ENCODE results near the gene EXTL2.
"Not testable (repeated sequence)": the region's sequence is repeated elsewhere in the genome, so short reads cannot be mapped to it uniquely, and the experiment has no call there.

EXTL2 gene

DNA sequence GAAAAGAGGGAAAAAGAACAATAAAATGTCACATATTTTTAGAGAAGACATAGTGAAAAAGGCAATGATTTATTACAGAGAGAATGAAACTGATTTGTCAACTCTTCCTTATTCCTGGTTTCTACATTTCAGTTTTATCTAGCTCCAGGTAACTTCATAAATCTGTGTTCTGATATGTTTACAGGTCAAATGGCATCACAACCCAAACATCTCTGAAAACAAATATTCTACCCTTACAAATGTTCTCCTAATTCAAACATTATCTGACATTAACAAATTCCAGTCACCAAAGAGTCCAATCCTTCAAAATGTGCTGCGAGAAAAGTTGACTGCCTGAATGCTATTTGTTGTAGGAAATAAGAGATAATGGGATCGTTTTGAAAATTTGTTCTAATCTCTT is 20.2 kb downstream of the EXTL2 start:
- no peak overlapping the region for H3K4me3 ChIP-seq (ENCODE audit: low read length)
- H3K27ac ChIP-seq (ENCODE audit: low read length) = no peak overlapping the region
- H3K27me3 ChIP-seq (ENCODE audit: control insufficient read depth, insufficient read depth, low read length) = no peaks in the 10 kb centered on the region
- H3K9me3 ChIP-seq (ENCODE audit: control insufficient read depth, low read depth, low read length) = no peaks in the 10 kb centered on the region
- H3K36me3 ChIP-seq (ENCODE audit: control insufficient read depth, low read depth, low read length) = peaks cover 21% of the 10 kb centered on the region
- no peaks in the 10 kb centered on the region for H3K4me1 ChIP-seq (ENCODE audit: control insufficient read depth, low read depth, low read length)
- H3K9ac ChIP-seq (ENCODE audit: low read length) = no peak overlapping the region

DNA sequence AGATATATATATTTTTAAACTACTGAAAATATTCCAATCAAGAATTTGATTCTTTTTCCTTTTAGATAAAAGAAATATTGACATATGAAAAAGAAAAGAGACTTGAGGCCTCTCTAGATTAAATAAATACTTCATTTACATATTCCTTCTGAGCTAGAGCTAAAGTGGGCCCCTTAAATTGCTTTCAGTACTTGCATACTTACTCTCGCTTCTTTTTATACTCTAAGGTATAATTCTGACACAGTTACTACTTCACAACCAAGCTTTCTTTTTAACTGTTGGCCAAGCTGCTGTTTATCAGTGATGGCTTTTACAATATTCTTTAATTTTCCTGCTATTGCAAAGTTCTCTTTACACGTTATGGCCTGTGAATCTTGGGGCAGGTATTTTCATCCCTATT is 24.6 kb downstream of the EXTL2 start:
- Histone ChIP-seq H3K4me1 (ENCODE audit: control insufficient read depth, low read depth, low read length) (peaks cover 4% of the 10 kb centered on the region), H3K4me3 (ENCODE audit: low read length) (no peak overlapping the region), H3K9ac (ENCODE audit: low read length) (no peak overlapping the region), H3K36me3 (ENCODE audit: control insufficient read depth, low read depth, low read length) (peaks cover 9% of the 10 kb centered on the region), H3K27me3 (ENCODE audit: control insufficient read depth, insufficient read depth, low read length) (no peaks in the 10 kb centered on the region), H3K27ac (ENCODE audit: low read length) (no peak overlapping the region), H3K9me3 (ENCODE audit: control insufficient read depth, low read depth, low read length) (no peaks in the 10 kb centered on the region)

DNA sequence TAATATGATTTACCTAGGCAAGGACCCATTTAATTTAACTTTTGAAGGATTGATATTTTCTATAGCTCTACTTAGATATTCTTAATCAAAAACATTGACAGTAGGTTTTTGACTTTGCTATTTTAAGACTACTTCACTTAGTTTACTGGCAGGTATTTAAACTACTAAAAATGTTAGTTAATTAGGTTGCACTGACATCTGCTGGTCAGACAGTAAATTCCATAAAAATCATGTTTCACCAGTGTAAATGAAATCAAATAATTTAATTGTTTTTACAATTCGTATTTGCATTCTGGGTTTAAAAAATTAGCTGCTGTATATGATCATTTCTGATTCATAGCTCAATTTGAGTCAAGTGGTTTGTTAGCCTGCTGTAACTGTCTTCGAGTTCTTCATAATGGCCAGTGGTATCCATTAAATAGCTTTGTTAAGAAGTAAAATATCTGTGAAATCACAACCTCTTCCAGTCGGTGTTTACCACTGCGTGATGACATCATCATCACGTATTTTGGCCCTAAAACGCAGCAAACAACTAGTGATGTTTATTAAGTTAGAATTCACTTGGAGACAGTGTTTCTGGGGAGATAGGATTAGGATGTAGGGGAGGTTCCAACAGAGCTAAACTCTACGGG is 26.2 kb downstream of the EXTL2 start:
- no peaks in the 10 kb centered on the region for H3K27me3 ChIP-seq (ENCODE audit: control insufficient read depth, insufficient read depth, low read length)
- H3K4me3 ChIP-seq (ENCODE audit: low read length) = no peak overlapping the region
- no peak overlapping the region for H3K9ac ChIP-seq (ENCODE audit: low read length)
- H3K36me3 ChIP-seq (ENCODE audit: control insufficient read depth, low read depth, low read length) = no peaks in the 10 kb centered on the region
- no peaks in the 10 kb centered on the region for H3K9me3 ChIP-seq (ENCODE audit: control insufficient read depth, low read depth, low read length)
- H3K4me1 ChIP-seq (ENCODE audit: control insufficient read depth, low read depth, low read length) = peaks cover 4% of the 10 kb centered on the region
- H3K27ac ChIP-seq (ENCODE audit: low read length) = no peak overlapping the region

DNA sequence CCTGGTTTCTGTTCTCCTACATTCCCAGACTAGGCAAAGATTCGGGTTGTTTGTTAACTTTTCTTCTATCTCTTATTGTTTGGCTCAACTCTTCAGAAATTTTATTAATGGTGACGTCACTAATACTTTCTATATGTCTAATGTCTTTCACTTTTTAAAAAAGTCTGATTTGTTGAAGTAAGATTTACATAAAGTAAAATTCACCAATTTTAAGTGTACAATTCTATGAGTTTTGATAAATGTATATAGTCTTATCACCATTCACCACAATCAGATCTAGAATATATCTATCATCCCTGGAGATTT is 27.8 kb downstream of the EXTL2 start:
- Histone ChIP-seq H3K4me3 (ENCODE audit: low read length) (no peak overlapping the region), H3K27ac (ENCODE audit: low read length) (no peak overlapping the region), H3K9ac (ENCODE audit: low read length) (no peak overlapping the region), H3K4me1 (ENCODE audit: control insufficient read depth, low read depth, low read length) (peaks cover 4% of the 10 kb centered on the region), H3K27me3 (ENCODE audit: control insufficient read depth, insufficient read depth, low read length) (no peaks in the 10 kb centered on the region), H3K36me3 (ENCODE audit: control insufficient read depth, low read depth, low read length) (no peaks in the 10 kb centered on the region), H3K9me3 (ENCODE audit: control insufficient read depth, low read depth, low read length) (no peaks in the 10 kb centered on the region)

DNA sequence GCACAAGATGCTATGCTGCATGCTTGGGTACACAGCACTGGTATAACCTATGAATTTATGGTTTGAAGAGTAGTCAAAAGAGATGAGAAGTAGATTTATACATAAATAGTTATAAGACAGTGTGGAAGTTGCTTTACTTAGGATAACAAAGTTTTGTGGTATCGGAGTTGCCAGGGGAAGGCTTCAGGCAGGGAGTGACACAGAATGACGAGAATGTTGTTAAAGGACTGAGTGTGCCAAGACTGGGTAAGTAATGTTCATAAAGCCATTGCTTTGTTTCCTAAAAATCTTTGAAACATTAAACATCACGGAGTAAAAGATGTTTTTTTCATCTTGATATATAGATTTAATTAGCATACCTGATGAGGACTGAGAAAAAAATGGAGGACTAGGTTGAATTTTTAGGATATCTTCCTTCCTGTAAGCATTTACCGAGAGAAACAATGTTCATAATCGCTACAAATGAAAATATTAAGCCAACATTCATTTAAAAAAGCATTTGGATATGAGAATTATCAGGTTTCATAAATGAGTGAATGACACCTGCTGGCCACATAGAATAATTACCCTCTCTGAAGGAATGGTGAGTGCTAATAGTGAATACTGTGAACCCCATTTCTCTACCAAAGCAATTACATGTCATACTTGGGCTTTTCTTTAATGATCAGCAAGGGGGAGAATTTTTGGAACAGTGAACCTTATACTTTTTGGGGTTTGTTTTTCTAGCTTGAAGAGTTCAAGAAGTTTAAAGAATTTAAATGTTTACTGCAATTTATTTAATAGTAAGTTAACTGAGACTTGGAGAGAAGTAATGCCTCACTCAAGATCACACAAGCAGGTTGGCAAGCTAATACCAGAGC is 28.4 kb downstream of the EXTL2 start:
- no peaks in the 10 kb centered on the region for H3K9me3 ChIP-seq (ENCODE audit: control insufficient read depth, low read depth, low read length)
- H3K36me3 ChIP-seq (ENCODE audit: control insufficient read depth, low read depth, low read length) = no peaks in the 10 kb centered on the region
- no peak overlapping the region for H3K4me3 ChIP-seq (ENCODE audit: low read length)
- H3K27me3 ChIP-seq (ENCODE audit: control insufficient read depth, insufficient read depth, low read length) = no peaks in the 10 kb centered on the region
- H3K27ac ChIP-seq (ENCODE audit: low read length) = no peak overlapping the region
- H3K9ac ChIP-seq (ENCODE audit: low read length) = no peak overlapping the region
- peaks cover 4% of the 10 kb centered on the region for H3K4me1 ChIP-seq (ENCODE audit: control insufficient read depth, low read depth, low read length)

DNA sequence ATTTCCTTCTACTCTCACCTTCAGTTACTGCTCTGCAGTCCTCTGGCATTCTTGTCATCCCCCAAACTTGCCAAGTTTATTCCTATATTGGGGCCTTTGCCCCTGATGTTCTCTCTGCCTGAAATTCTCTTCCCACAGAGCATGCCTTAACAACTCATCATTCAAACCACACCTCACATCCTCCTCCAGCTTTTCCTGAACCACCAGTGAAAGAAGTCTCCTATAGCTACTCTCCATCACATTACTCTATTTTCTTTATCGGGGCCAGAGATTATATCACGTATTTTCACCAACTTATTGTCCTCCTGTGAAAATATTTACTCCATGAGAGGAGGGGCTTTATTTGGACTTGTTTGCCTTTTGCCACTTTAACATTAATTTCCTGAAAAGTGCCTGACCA is 32.1 kb downstream of the EXTL2 start:
- no peaks in the 10 kb centered on the region for H3K36me3 ChIP-seq (ENCODE audit: control insufficient read depth, low read depth, low read length)
- H3K9ac ChIP-seq (ENCODE audit: low read length) = no peak overlapping the region
- no peaks in the 10 kb centered on the region for H3K27me3 ChIP-seq (ENCODE audit: control insufficient read depth, insufficient read depth, low read length)
- peaks cover 9% of the 10 kb centered on the region for H3K4me1 ChIP-seq (ENCODE audit: control insufficient read depth, low read depth, low read length)
- no peak overlapping the region for H3K4me3 ChIP-seq (ENCODE audit: low read length)
- H3K27ac ChIP-seq (ENCODE audit: low read length) = no peak overlapping the region
- no peaks in the 10 kb centered on the region for H3K9me3 ChIP-seq (ENCODE audit: control insufficient read depth, low read depth, low read length)

DNA sequence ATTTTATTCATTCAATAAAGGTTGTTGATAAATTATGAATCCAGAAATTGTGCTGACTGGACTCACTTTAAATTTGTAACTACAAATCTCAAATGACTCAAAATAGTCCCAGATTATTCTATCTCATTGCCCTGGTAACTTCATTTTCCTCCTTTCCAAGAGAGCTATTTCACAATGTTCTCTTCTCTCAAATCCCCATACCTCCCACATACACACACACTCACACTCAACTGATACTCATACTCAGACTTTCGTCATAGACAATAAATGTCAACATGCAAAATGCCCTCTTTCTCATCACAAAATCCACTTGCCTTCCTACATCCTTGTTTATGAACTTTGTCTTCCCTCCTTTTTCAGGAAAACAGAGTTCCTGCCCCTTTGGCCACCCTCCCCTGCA is 33.3 kb downstream of the EXTL2 start:
- Histone ChIP-seq H3K27ac (ENCODE audit: low read length) (no peak overlapping the region), H3K36me3 (ENCODE audit: control insufficient read depth, low read depth, low read length) (no peaks in the 10 kb centered on the region), H3K9ac (ENCODE audit: low read length) (no peak overlapping the region), H3K4me3 (ENCODE audit: low read length) (no peak overlapping the region), H3K9me3 (ENCODE audit: control insufficient read depth, low read depth, low read length) (no peaks in the 10 kb centered on the region), H3K27me3 (ENCODE audit: control insufficient read depth, insufficient read depth, low read length) (no peaks in the 10 kb centered on the region), H3K4me1 (ENCODE audit: control insufficient read depth, low read depth, low read length) (peaks cover 9% of the 10 kb centered on the region)

DNA sequence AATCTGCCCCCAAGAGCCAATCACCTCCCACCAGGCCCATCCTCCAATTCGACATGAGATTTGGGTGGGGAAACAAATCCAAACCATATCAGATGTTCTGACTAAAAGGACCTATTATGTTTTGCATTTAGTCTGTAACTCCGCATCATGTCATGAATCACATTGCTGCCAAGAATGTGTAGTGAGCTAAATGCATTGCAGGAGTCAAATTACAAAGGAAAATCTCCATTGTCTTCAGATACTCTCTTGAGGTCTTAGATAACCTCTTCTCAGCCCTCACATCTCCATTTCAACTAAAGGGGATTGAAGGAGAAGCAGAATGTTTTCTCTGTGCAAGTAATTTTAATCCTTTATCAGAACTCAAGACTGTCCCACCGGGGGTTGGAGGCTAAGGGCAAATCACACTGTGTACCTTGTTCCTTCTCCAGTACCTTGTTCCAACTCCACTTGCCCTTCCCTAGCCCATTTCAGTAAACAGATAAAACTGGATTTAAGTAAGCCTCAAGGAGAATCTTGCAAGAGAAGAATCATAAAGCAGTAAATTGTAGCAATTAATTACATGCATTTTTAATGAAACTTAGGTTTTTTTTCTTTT is 34.1 kb downstream of the EXTL2 start:
- Histone ChIP-seq H3K4me3 (ENCODE audit: low read length) (no peak overlapping the region), H3K9ac (ENCODE audit: low read length) (no peak overlapping the region), H3K9me3 (ENCODE audit: control insufficient read depth, low read depth, low read length) (no peaks in the 10 kb centered on the region), H3K4me1 (ENCODE audit: control insufficient read depth, low read depth, low read length) (peaks cover 9% of the 10 kb centered on the region), H3K36me3 (ENCODE audit: control insufficient read depth, low read depth, low read length) (no peaks in the 10 kb centered on the region), H3K27ac (ENCODE audit: low read length) (no peak overlapping the region), H3K27me3 (ENCODE audit: control insufficient read depth, insufficient read depth, low read length) (no peaks in the 10 kb centered on the region)

DNA sequence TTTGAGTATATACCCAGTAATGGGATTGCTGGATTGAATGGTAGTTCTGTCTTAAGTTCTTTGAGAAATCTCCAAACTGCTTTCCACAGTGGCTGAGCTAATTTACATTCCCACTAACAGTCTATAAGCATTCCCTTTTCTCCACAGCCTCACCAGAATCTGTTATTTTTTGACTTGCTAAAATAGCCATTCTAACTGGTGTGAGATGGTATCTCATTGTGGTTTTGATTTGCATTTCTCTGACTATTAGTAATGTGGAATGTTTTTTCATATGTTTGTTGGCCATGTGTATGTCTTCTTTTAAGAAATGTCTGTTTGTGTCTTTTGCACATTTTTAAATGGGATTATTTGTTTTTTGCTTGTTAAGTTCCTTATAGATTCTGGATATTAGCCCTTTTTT is 39.5 kb downstream of the EXTL2 start:
- not testable (repeated sequence) for H3K9me3 ChIP-seq (ENCODE audit: control insufficient read depth, low read depth, low read length); H3K36me3 ChIP-seq (ENCODE audit: control insufficient read depth, low read depth, low read length); H3K27ac ChIP-seq (ENCODE audit: low read length); H3K4me3 ChIP-seq (ENCODE audit: low read length); H3K9ac ChIP-seq (ENCODE audit: low read length); H3K27me3 ChIP-seq (ENCODE audit: control insufficient read depth, insufficient read depth, low read length); H3K4me1 ChIP-seq (ENCODE audit: control insufficient read depth, low read depth, low read length)

DNA sequence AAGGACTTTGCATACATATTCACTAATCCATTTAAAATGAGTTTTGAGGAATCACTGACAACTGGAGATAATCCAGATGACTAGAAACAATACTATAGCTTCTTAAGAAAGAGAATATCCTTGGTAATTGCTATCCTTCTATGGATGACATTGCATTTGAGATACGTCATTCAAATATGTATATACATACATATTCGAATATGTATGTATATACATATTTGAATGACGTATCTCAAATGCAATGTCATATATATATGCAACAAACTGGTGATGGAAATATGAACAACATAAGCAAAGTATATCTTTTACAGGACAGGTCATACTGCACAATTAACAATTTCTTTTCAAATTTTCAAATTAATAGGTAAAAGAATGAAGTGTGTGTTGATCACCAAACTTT is 41.7 kb downstream of the EXTL2 start:
- Histone ChIP-seq H3K36me3 (ENCODE audit: control insufficient read depth, low read depth, low read length) (no peaks in the 10 kb centered on the region), H3K27ac (ENCODE audit: low read length) (no peak overlapping the region), H3K9ac (ENCODE audit: low read length) (no peak overlapping the region), H3K4me3 (ENCODE audit: low read length) (no peak overlapping the region), H3K4me1 (ENCODE audit: control insufficient read depth, low read depth, low read length) (no peaks in the 10 kb centered on the region), H3K27me3 (ENCODE audit: control insufficient read depth, insufficient read depth, low read length) (peaks cover 27% of the 10 kb centered on the region), H3K9me3 (ENCODE audit: control insufficient read depth, low read depth, low read length) (no peaks in the 10 kb centered on the region)

DNA sequence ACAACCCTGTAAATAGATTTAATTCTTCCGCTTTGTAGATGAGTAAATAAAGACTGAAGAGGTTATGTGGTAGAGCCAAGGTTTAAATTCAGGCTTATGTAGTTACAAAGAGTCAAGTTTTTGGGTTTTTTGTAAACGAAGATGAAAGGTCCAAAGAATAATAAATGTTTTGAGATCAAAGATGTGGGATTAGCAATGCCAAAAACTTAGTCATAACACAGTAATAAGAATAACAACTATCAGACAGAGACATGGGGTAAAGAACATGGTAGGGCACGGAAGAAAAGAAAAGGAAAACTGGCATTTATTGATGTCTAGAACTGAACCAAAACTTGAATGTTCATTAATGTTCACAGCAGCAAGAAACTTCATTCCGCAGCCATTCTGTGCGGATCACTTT is 42.9 kb downstream of the EXTL2 start:
- Histone ChIP-seq H3K9ac (ENCODE audit: low read length) (no peak overlapping the region), H3K36me3 (ENCODE audit: control insufficient read depth, low read depth, low read length) (no peaks in the 10 kb centered on the region), H3K4me3 (ENCODE audit: low read length) (no peak overlapping the region), H3K4me1 (ENCODE audit: control insufficient read depth, low read depth, low read length) (no peaks in the 10 kb centered on the region), H3K27me3 (ENCODE audit: control insufficient read depth, insufficient read depth, low read length) (peaks cover 34% of the 10 kb centered on the region), H3K9me3 (ENCODE audit: control insufficient read depth, low read depth, low read length) (no peaks in the 10 kb centered on the region), H3K27ac (ENCODE audit: low read length) (no peak overlapping the region)

Measured in iPS-18a (cell line).